Astrocyte (in vitro differentiated cells and primary cell): Measurements from ENCODE around the gene NKAIN4. TPM values are rescaled to one million over a fixed set of nuclear protein-coding genes. Genes with fewer than 3 reads are reported as not detected.

ENCODE experiments used
- DNase-seq: peaks from one replicate; pipeline ENCODE4 v3.0.0-alpha.2; 2010; ENCODE audit warnings: low read depth
- FAIRE-seq: peaks from 2 replicates; lab custom pipeline; 2011; peaks lifted over from hg19 to GRCh38; lab: Jason Lieb, UNC
- H2AFZ ChIP-seq: 2 replicates; pipeline ENCODE4 v1.6.0; 2012; ENCODE audit warnings: low read depth, low read length, inconsistent platforms
- H3K27ac ChIP-seq: 2 replicates; pipeline ENCODE4 v1.5.1; 2011; ENCODE audit warnings: low read depth, low read length, inconsistent platforms
- H3K27me3 ChIP-seq: 2 replicates; pipeline ENCODE4 v1.6.0; 2011; ENCODE audit warnings: low read length, inconsistent platforms; ENCODE audit not compliant: insufficient read depth
- H3K36me3 ChIP-seq: 2 replicates; pipeline ENCODE4 v1.5.1; 2011; ENCODE audit warnings: low read length, inconsistent platforms; ENCODE audit not compliant: insufficient read depth
- H3K4me1 ChIP-seq: 2 replicates; pipeline ENCODE4 v1.5.1; 2011; ENCODE audit warnings: low read length, inconsistent platforms; ENCODE audit not compliant: insufficient read depth
- H3K4me2 ChIP-seq: 2 replicates; pipeline ENCODE4 v1.6.0; 2012; ENCODE audit warnings: low read length, inconsistent platforms
- H3K4me3 ChIP-seq: 2 replicates; pipeline ENCODE4 v1.5.1; 2011; ENCODE audit warnings: low read depth, mild to moderate bottlenecking, low read length, inconsistent platforms; ENCODE audit not compliant: insufficient read depth
- H3K79me2 ChIP-seq: 2 replicates; pipeline ENCODE4 v1.6.0; 2012; ENCODE audit warnings: mild to moderate bottlenecking, low read length, inconsistent platforms; ENCODE audit not compliant: insufficient read depth
- H3K9ac ChIP-seq: 2 replicates; pipeline ENCODE4 v1.6.0; 2012; ENCODE audit warnings: mild to moderate bottlenecking, low read length, inconsistent platforms
- H3K9me3 ChIP-seq: 2 replicates; pipeline ENCODE4 v1.5.1; 2012; ENCODE audit warnings: low read depth, mild to moderate bottlenecking, low read length, inconsistent platforms; ENCODE audit not compliant: insufficient read depth
- H4K20me1 ChIP-seq: 2 replicates; pipeline ENCODE4 v1.6.0; 2012; ENCODE audit warnings: low read length, inconsistent platforms; ENCODE audit not compliant: insufficient read depth
- H3K27ac Mint-ChIP-seq: one replicate; pipeline ENCODE4 v1.8.0; 2021; ENCODE audit warnings: mild to moderate bottlenecking, mixed read lengths; ENCODE audit not compliant: unreplicated experiment
- H3K27me3 Mint-ChIP-seq: one replicate; pipeline ENCODE4 v1.8.0; 2021; ENCODE audit warnings: low read depth, mixed read lengths; ENCODE audit not compliant: unreplicated experiment
- H3K36me3 Mint-ChIP-seq: one replicate; pipeline ENCODE4 v1.8.0; 2021; ENCODE audit warnings: low read depth, mixed read lengths; ENCODE audit not compliant: unreplicated experiment
- H3K4me1 Mint-ChIP-seq: one replicate; pipeline ENCODE4 v1.8.0; 2021; ENCODE audit warnings: low read depth, mixed read lengths; ENCODE audit not compliant: unreplicated experiment
- H3K4me3 Mint-ChIP-seq: one replicate; pipeline ENCODE4 v1.8.0; 2021; ENCODE audit warnings: mild to moderate bottlenecking, moderate library complexity, mixed read lengths; ENCODE audit not compliant: unreplicated experiment
- H3K9me3 Mint-ChIP-seq: one replicate; pipeline ENCODE4 v1.8.0; 2021; ENCODE audit warnings: mild to moderate bottlenecking, mixed read lengths; ENCODE audit not compliant: unreplicated experiment
- CTCF ChIP-seq: IDR thresholded peaks from 2 replicates; pipeline ENCODE4 v1.5.1; 2011; ENCODE audit warnings: low read depth, mild to moderate bottlenecking, inconsistent platforms, low read length, moderate library complexity; ENCODE audit not compliant: insufficient read depth
- EZH2 ChIP-seq: IDR thresholded peaks from 2 replicates; pipeline ENCODE4 v1.6.1; 2012; ENCODE audit warnings: mild to moderate bottlenecking, low read length, inconsistent platforms; ENCODE audit not compliant: insufficient read depth
- total RNA-seq: library from RNA; stranded (reverse); gene quantifications from 2 replicates; pipeline ENCODE4 v1.2.1, GENCODE V29; 2021

NKAIN4 gene
- total RNA-seq, 1 donor from 2014 or later = 162 TPM

GRCh38 chr20:63249891-63250290 lies 4.4 kb downstream of the NKAIN4 start:
- Histone ChIP-seq H3K9me3 (no peaks in the 10 kb centered on the region), H3K4me1 (peaks cover 3% of the 10 kb centered on the region), H3K27me3 (peaks cover 12% of the 10 kb centered on the region), H3K4me3 (no peak overlapping the region), H3K4me2 (no peak overlapping the region), H3K27ac (no peak overlapping the region), H4K20me1 (no peaks in the 10 kb centered on the region), H3K36me3 (no peaks in the 10 kb centered on the region), H3K79me2 (no peaks in the 10 kb centered on the region), H3K9ac (no peak overlapping the region), H2AFZ (no peak overlapping the region)
- Mint-ChIP-seq H3K4me3 (no peak overlapping the region), H3K27ac (no peak overlapping the region), H3K36me3 (peaks cover 13% of the 10 kb centered on the region), H3K4me1 (peaks cover 20% of the 10 kb centered on the region), H3K27me3 (peaks cover 4% of the 10 kb centered on the region), H3K9me3 (peaks cover 1% of the 10 kb centered on the region)
- no peak for FAIRE-seq
- TF ChIP-seq EZH2 = no peak
- TF ChIP-seq CTCF = no peak
- no peak for DNase-seq

- Histone ChIP-seq H3K4me3 (no peak overlapping the region), H4K20me1 (no peaks in the 10 kb centered on the region), H3K27me3 (peaks cover 9% of the 10 kb centered on the region), H3K4me1 (peaks cover 2% of the 10 kb centered on the region), H3K9me3 (no peaks in the 10 kb centered on the region), H3K79me2 (no peaks in the 10 kb centered on the region), H3K27ac (no peak overlapping the region), H3K36me3 (no peaks in the 10 kb centered on the region), H3K4me2 (no peak overlapping the region), H3K9ac (no peak overlapping the region), H2AFZ (no peak overlapping the region)
- H3K27ac Mint-ChIP-seq = no peak overlapping the region
- FAIRE-seq (no peak), DNase-seq (no peak)
- peak overlapping the region; percentile 50 for H3K4me3 Mint-ChIP-seq
- TF ChIP-seq CTCF (no peak), EZH2 (no peak)
- H3K4me1 Mint-ChIP-seq = peaks cover 20% of the 10 kb centered on the region
- H3K27me3 Mint-ChIP-seq = peaks cover 4% of the 10 kb centered on the region
- peaks cover 1% of the 10 kb centered on the region for H3K9me3 Mint-ChIP-seq
- peaks cover 13% of the 10 kb centered on the region for H3K36me3 Mint-ChIP-seq
Observed at GRCh38 chr20:63248835-63249591, 5.2 kb downstream of the NKAIN4 start.

DNA sequence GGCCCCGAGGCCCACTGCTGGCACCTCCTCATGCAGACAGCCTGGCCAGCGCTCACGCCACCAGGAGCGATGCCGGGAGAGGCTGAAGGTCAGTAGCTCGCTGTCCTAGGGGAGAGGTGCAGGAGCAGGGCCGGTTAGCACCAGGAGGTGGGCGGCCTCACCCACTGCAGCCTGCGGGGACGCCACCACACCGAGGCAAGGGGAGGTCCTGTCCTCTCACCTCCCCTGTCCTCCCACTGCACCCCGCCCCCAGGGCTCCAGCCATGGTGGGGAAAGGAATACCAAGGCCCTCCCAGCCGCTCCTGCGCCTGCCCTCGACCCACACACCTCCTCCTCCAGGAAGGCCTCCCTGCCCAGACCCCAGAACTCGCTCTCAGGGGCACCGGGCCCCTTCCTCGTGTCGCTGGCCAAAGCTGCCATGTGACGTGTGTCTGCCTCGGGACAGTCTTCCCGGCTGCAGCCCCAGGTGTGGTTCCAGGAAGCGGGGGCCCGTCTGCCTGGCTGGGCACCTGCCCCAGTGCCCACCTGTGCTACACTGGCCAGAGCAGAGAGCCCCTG lies 6.5 kb downstream of the NKAIN4 start:
- H3K27ac Mint-ChIP-seq = no peak overlapping the region
- H3K4me1 Mint-ChIP-seq = peaks cover 16% of the 10 kb centered on the region
- TF ChIP-seq CTCF (no peak), EZH2 (no peak)
- Histone ChIP-seq H3K27ac (no peak overlapping the region), H3K9ac (no peak overlapping the region), H2AFZ (no peak overlapping the region), H3K9me3 (no peaks in the 10 kb centered on the region), H3K27me3 (peaks cover 3% of the 10 kb centered on the region), H3K4me1 (no peaks in the 10 kb centered on the region), H3K4me2 (no peak overlapping the region), H3K36me3 (no peaks in the 10 kb centered on the region), H3K4me3 (no peak overlapping the region), H3K79me2 (no peaks in the 10 kb centered on the region), H4K20me1 (no peaks in the 10 kb centered on the region)
- H3K36me3 Mint-ChIP-seq = peaks cover 13% of the 10 kb centered on the region
- H3K9me3 Mint-ChIP-seq = peaks cover 1% of the 10 kb centered on the region
- FAIRE-seq (no peak), DNase-seq (no peak)
- H3K4me3 Mint-ChIP-seq = no peak overlapping the region
- peaks cover 6% of the 10 kb centered on the region for H3K27me3 Mint-ChIP-seq
